ENCODE data around the gene MBIP. TPM values are rescaled to one million over a fixed set of nuclear protein-coding genes. Genes with fewer than 3 reads are reported as not detected.
"Not testable (repeated sequence)": the region's sequence is repeated elsewhere in the genome, so short reads cannot be mapped to it uniquely, and the experiment has no call there.

The MBIP gene
- polyA plus RNA-seq, 1 donor = 29.4 TPM

GRCh38 chr14:36344211-36344610 is 23.8 kb upstream of the MBIP start:
- DNase-seq = no peak
- no peak overlapping the region for H3K27ac ChIP-seq (ENCODE audit: low read length)
- no peaks in the 10 kb centered on the region for H3K9me3 ChIP-seq (ENCODE audit: control insufficient read depth, low read depth, low read length)
- H3K4me1 ChIP-seq (ENCODE audit: control insufficient read depth, insufficient read depth, low read length) = no peaks in the 10 kb centered on the region
- no peaks in the 10 kb centered on the region for H3K36me3 ChIP-seq (ENCODE audit: control insufficient read depth, insufficient read depth, low read length)
- no peaks in the 10 kb centered on the region for H3K27me3 ChIP-seq (ENCODE audit: control insufficient read depth, insufficient read depth, low read length)
- H3K4me3 ChIP-seq (ENCODE audit: low read length) = no peak overlapping the region
- 63% methylated on average over 1 of the region's 2 CpGs for WGBS (ENCODE audit: insufficient coverage, low lambda C conversion rate)

- WGBS (ENCODE audit: insufficient coverage, low lambda C conversion rate) = no CpG with 5 or more reads among the region's 5 CpGs
- DNase-seq; H3K4me1 ChIP-seq (ENCODE audit: control insufficient read depth, insufficient read depth, low read length); H3K9me3 ChIP-seq (ENCODE audit: control insufficient read depth, low read depth, low read length); H3K27me3 ChIP-seq (ENCODE audit: control insufficient read depth, insufficient read depth, low read length); H3K36me3 ChIP-seq (ENCODE audit: control insufficient read depth, insufficient read depth, low read length); H3K4me3 ChIP-seq (ENCODE audit: low read length); H3K27ac ChIP-seq (ENCODE audit: low read length): not testable (repeated sequence)
Measured at GRCh38 chr14:36341811-36342210, 21.4 kb upstream of the MBIP start.

- H3K4me3 ChIP-seq (ENCODE audit: low read length) = no peak overlapping the region
- no peak overlapping the region for H3K27ac ChIP-seq (ENCODE audit: low read length)
- no peak for DNase-seq
- H3K4me1 ChIP-seq (ENCODE audit: control insufficient read depth, insufficient read depth, low read length) = no peaks in the 10 kb centered on the region
- H3K9me3 ChIP-seq (ENCODE audit: control insufficient read depth, low read depth, low read length) = no peaks in the 10 kb centered on the region
- H3K36me3 ChIP-seq (ENCODE audit: control insufficient read depth, insufficient read depth, low read length) = no peaks in the 10 kb centered on the region
- H3K27me3 ChIP-seq (ENCODE audit: control insufficient read depth, insufficient read depth, low read length) = no peaks in the 10 kb centered on the region
Measured at GRCh38 chr14:36340276-36340890, 19.9 kb upstream of the MBIP start.

- Histone ChIP-seq H3K27ac (ENCODE audit: low read length) (no peak overlapping the region), H3K4me3 (ENCODE audit: low read length) (no peak overlapping the region), H3K27me3 (ENCODE audit: control insufficient read depth, insufficient read depth, low read length) (no peaks in the 10 kb centered on the region), H3K36me3 (ENCODE audit: control insufficient read depth, insufficient read depth, low read length) (no peaks in the 10 kb centered on the region), H3K4me1 (ENCODE audit: control insufficient read depth, insufficient read depth, low read length) (no peaks in the 10 kb centered on the region), H3K9me3 (ENCODE audit: control insufficient read depth, low read depth, low read length) (no peaks in the 10 kb centered on the region)
- no peak for DNase-seq
- no CpG with 5 or more reads among the region's 1 CpG for WGBS (ENCODE audit: insufficient coverage, low lambda C conversion rate)
Measured at GRCh38 chr14:36339816-36340215, 19.4 kb upstream of the MBIP start.

- Histone ChIP-seq H3K36me3 (ENCODE audit: control insufficient read depth, insufficient read depth, low read length) (no peaks in the 10 kb centered on the region), H3K27ac (ENCODE audit: low read length) (no peak overlapping the region), H3K4me1 (ENCODE audit: control insufficient read depth, insufficient read depth, low read length) (no peaks in the 10 kb centered on the region), H3K27me3 (ENCODE audit: control insufficient read depth, insufficient read depth, low read length) (no peaks in the 10 kb centered on the region), H3K4me3 (ENCODE audit: low read length) (no peak overlapping the region), H3K9me3 (ENCODE audit: control insufficient read depth, low read depth, low read length) (no peaks in the 10 kb centered on the region)
- no peak for DNase-seq
- 86% methylated on average over 1 of the region's 4 CpGs for WGBS (ENCODE audit: insufficient coverage, low lambda C conversion rate)
Measured at GRCh38 chr14:36333119-36333518, 12.7 kb upstream of the MBIP start.

- H3K4me1 ChIP-seq (ENCODE audit: control insufficient read depth, insufficient read depth, low read length); DNase-seq: not testable (repeated sequence)
- 87% methylated on average over 3 of the region's 4 CpGs for WGBS (ENCODE audit: insufficient coverage, low lambda C conversion rate)
Measured at GRCh38 chr14:36327573-36327972, 7.1 kb upstream of the MBIP start.

GRCh38 chr14:36325853-36326252 is 5.4 kb upstream of the MBIP start:
- peaks cover 3% of the 10 kb centered on the region for H3K9me3 ChIP-seq (ENCODE audit: control insufficient read depth, low read depth, low read length)
- H3K4me3 ChIP-seq (ENCODE audit: low read length) = no peak overlapping the region
- peaks cover 2% of the 10 kb centered on the region for H3K4me1 ChIP-seq (ENCODE audit: control insufficient read depth, insufficient read depth, low read length)
- peaks cover 5% of the 10 kb centered on the region for H3K27me3 ChIP-seq (ENCODE audit: control insufficient read depth, insufficient read depth, low read length)
- no peak overlapping the region for H3K27ac ChIP-seq (ENCODE audit: low read length)
- 95% methylated on average over 3 of the region's 3 CpGs for WGBS (ENCODE audit: insufficient coverage, low lambda C conversion rate)
- no peak for DNase-seq
- H3K36me3 ChIP-seq (ENCODE audit: control insufficient read depth, insufficient read depth, low read length) = no peaks in the 10 kb centered on the region

More at GRCh38 chr14:36327573-36327972, 7.1 kb upstream of the MBIP start:
- H3K27ac ChIP-seq (ENCODE audit: low read length); H3K9me3 ChIP-seq (ENCODE audit: control insufficient read depth, low read depth, low read length); H3K36me3 ChIP-seq (ENCODE audit: control insufficient read depth, insufficient read depth, low read length); H3K27me3 ChIP-seq (ENCODE audit: control insufficient read depth, insufficient read depth, low read length); H3K4me3 ChIP-seq (ENCODE audit: low read length): not testable (repeated sequence)

- Histone ChIP-seq H3K9me3 (ENCODE audit: control insufficient read depth, low read depth, low read length) (peaks cover 3% of the 10 kb centered on the region), H3K4me3 (ENCODE audit: low read length) (no peak overlapping the region), H3K27ac (ENCODE audit: low read length) (no peak overlapping the region), H3K4me1 (ENCODE audit: control insufficient read depth, insufficient read depth, low read length) (peaks cover 3% of the 10 kb centered on the region), H3K27me3 (ENCODE audit: control insufficient read depth, insufficient read depth, low read length) (peaks cover 5% of the 10 kb centered on the region), H3K36me3 (ENCODE audit: control insufficient read depth, insufficient read depth, low read length) (no peaks in the 10 kb centered on the region)
- 89% methylated on average over 2 of the region's 3 CpGs for WGBS (ENCODE audit: insufficient coverage, low lambda C conversion rate)
- DNase-seq = no peak
Measured at GRCh38 chr14:36324897-36325296, 4.5 kb upstream of the MBIP start.

GRCh38 chr14:36320897-36321381 is 502 bp upstream of the MBIP start:
- Histone ChIP-seq H3K4me1 (ENCODE audit: control insufficient read depth, insufficient read depth, low read length) (peaks cover 3% of the 10 kb centered on the region), H3K9me3 (ENCODE audit: control insufficient read depth, low read depth, low read length) (no peaks in the 10 kb centered on the region), H3K27ac (ENCODE audit: low read length) (peak overlapping the region; percentile 95), H3K36me3 (ENCODE audit: control insufficient read depth, insufficient read depth, low read length) (no peaks in the 10 kb centered on the region), H3K4me3 (ENCODE audit: low read length) (peak overlapping the region; percentile 96), H3K27me3 (ENCODE audit: control insufficient read depth, insufficient read depth, low read length) (peaks cover 5% of the 10 kb centered on the region)
- DNase-seq = no peak
- no CpG with 5 or more reads among the region's 8 CpGs for WGBS (ENCODE audit: insufficient coverage, low lambda C conversion rate)

GRCh38 chr14:36319899-36320199 is 588 bp downstream of the MBIP start:
- peaks cover 3% of the 10 kb centered on the region for H3K4me1 ChIP-seq (ENCODE audit: control insufficient read depth, insufficient read depth, low read length)
- DNase-seq = no peak
- no peaks in the 10 kb centered on the region for H3K9me3 ChIP-seq (ENCODE audit: control insufficient read depth, low read depth, low read length)
- H3K4me3 ChIP-seq (ENCODE audit: low read length) = peak overlapping the region; percentile 96
- H3K36me3 ChIP-seq (ENCODE audit: control insufficient read depth, insufficient read depth, low read length) = no peaks in the 10 kb centered on the region
- peaks cover 5% of the 10 kb centered on the region for H3K27me3 ChIP-seq (ENCODE audit: control insufficient read depth, insufficient read depth, low read length)
- WGBS (ENCODE audit: insufficient coverage, low lambda C conversion rate) = 5% methylated on average over 4 of the region's 9 CpGs
- peak overlapping the region; percentile 95 for H3K27ac ChIP-seq (ENCODE audit: low read length)

GRCh38 chr14:36317650-36318049 is 2.8 kb downstream of the MBIP start:
- 60% methylated on average over 1 of the region's 2 CpGs for WGBS (ENCODE audit: insufficient coverage, low lambda C conversion rate)
- H3K4me3 ChIP-seq (ENCODE audit: low read length) = no peak overlapping the region
- H3K4me1 ChIP-seq (ENCODE audit: control insufficient read depth, insufficient read depth, low read length) = peaks cover 3% of the 10 kb centered on the region
- H3K27ac ChIP-seq (ENCODE audit: low read length) = no peak overlapping the region
- H3K9me3 ChIP-seq (ENCODE audit: control insufficient read depth, low read depth, low read length) = no peaks in the 10 kb centered on the region
- H3K36me3 ChIP-seq (ENCODE audit: control insufficient read depth, insufficient read depth, low read length) = peaks cover 7% of the 10 kb centered on the region
- no peaks in the 10 kb centered on the region for H3K27me3 ChIP-seq (ENCODE audit: control insufficient read depth, insufficient read depth, low read length)
- DNase-seq = no peak
